SK-N-SH (cell line): ENCODE data around the gene AUTS2. TPM values are rescaled to one million over a fixed set of nuclear protein-coding genes. Genes with fewer than 3 reads are reported as not detected.

Experiments
- CTCF ChIA-PET: fragments of 300-600, 350-600 bp; formaldehyde crosslinking; extraction: SDS; loops from one replicate; lab custom pipeline; 2021; lab: Yijun Ruan, JAX
- POLR2A ChIA-PET: fragments of 350-600 bp; sonication (Branson Sonifier 250); formaldehyde crosslinking; extraction: SDS; loops from one replicate; lab custom pipeline; 2020; ENCODE audit warnings: antibody characterized with exemption, inconsistent platforms; lab: Yijun Ruan, JAX
- DNase-seq: peaks from one replicate; pipeline ENCODE4 v3.0.0; 2012
- H2AFZ ChIP-seq: fragments of 200-600 bp; sonication (generic); 2 replicates; pipeline ENCODE4 v1.8.1; 2016; ENCODE audit warnings: antibody characterized with exemption, mild to moderate bottlenecking, low read depth
- H3F3A ChIP-seq: fragments of 200-600 bp; sonication (generic); replicated peaks from 2 replicates; pipeline ENCODE3; 2016; ENCODE audit warnings: antibody characterized with exemption, mild to moderate bottlenecking; ENCODE audit not compliant: insufficient read depth
- H3K27ac ChIP-seq, 2 experiments: fragments of 200-500 bp in 1 of 2; fragments of 200-600 bp in 1 of 2; sonication (Bioruptor generic) in 1 of 2; sonication (generic), shearing (Covaris generic) in 1 of 2; 2 replicates each; pipeline versions ENCODE4 v1.5.1 to v1.6.1; 2014 to 2016; ENCODE audit warnings: low read depth in 2 of 2, inconsistent platforms in 1 of 2, low read length in 1 of 2, mild to moderate bottlenecking in 1 of 2, mixed read lengths in 1 of 2
- H3K27me3 ChIP-seq: fragments of 200-600 bp; sonication (generic), shearing (Covaris generic); 2 replicates; pipeline ENCODE4 v1.6.1; 2016; ENCODE audit warnings: mixed run types; ENCODE audit not compliant: insufficient read depth
- H3K36me3 ChIP-seq, 2 experiments: fragments of 200-500 bp in 1 of 2; fragments of 200-600 bp in 1 of 2; sonication (Bioruptor generic) in 1 of 2; sonication (generic) in 1 of 2; replicated peaks in 1 of 2; 2 replicates each; pipeline versions ENCODE3 to v1.5.1; 2014 to 2016; ENCODE audit warnings: low read length in 1 of 2, mild to moderate bottlenecking in 1 of 2; ENCODE audit not compliant: insufficient read depth in 2 of 2, control insufficient read depth in 1 of 2
- H3K4me1 ChIP-seq, 2 experiments: fragments of 200-500 bp in 1 of 2; fragments of 200-600 bp in 1 of 2; sonication (Bioruptor generic) in 1 of 2; sonication (generic), shearing (Covaris generic) in 1 of 2; 2 replicates each; pipeline versions ENCODE4 v1.5.1 to v1.6.1; 2014 to 2016; ENCODE audit warnings: low read depth in 1 of 2, low read length in 1 of 2, mixed run types in 1 of 2; ENCODE audit not compliant: insufficient read depth in 2 of 2, control insufficient read depth in 1 of 2
- H3K4me2 ChIP-seq: fragments of 200-600 bp; sonication (generic), shearing (Covaris generic); 2 replicates; pipeline ENCODE4 v1.6.1; 2017; ENCODE audit warnings: mixed run types
- H3K4me3 ChIP-seq, 2 experiments: fragments of 200-500 bp in 1 of 2; fragments of 200-600 bp in 1 of 2; sonication (Bioruptor generic) in 1 of 2; sonication (generic), shearing (Covaris generic) in 1 of 2; 2 replicates each; pipeline versions ENCODE4 v1.5.1 to v1.8.1; 2014 to 2016; ENCODE audit warnings: low read depth in 2 of 2, inconsistent platforms in 1 of 2, low read length in 1 of 2, mild to moderate bottlenecking in 1 of 2, mixed read lengths in 1 of 2, moderate library complexity in 1 of 2
- H3K79me2 ChIP-seq: fragments of 200-600 bp; sonication (generic); 2 replicates; pipeline ENCODE4 v1.8.1; 2017; ENCODE audit warnings: mild to moderate bottlenecking; ENCODE audit not compliant: insufficient read depth
- H3K9ac ChIP-seq: fragments of 200-600 bp; sonication (generic); 2 replicates; pipeline ENCODE4 v1.6.1; 2017; ENCODE audit warnings: mixed run types
- H3K9me2 ChIP-seq: fragments of 200-600 bp; sonication (generic); 2 replicates; pipeline ENCODE4 v1.6.1; 2017; ENCODE audit warnings: mixed run types
- H3K9me3 ChIP-seq: fragments of 200-600 bp; sonication (generic); 2 replicates; pipeline ENCODE4 v1.6.1; 2017; ENCODE audit warnings: mixed run types, mild to moderate bottlenecking, moderate library complexity
- H4K20me1 ChIP-seq: fragments of 200-600 bp; sonication (generic); 2 replicates; pipeline ENCODE4 v1.6.1; 2017; ENCODE audit warnings: mild to moderate bottlenecking, mixed run types; ENCODE audit not compliant: insufficient read depth
- ELF1 ChIP-seq: IDR thresholded peaks from 2 replicates; pipeline ENCODE4 v1.4.0; 2012
- EP300 ChIP-seq, 2 experiments: IDR thresholded peaks; 2 replicates each; pipeline versions ENCODE4 v1.4.0 to v1.6.1; 2012; ENCODE audit warnings: borderline replicate concordance in 1 of 2, low read depth in 1 of 2, low read length in 1 of 2
- FOXJ3 ChIP-seq: sonication (generic); formaldehyde crosslinking; IDR thresholded peaks from 2 replicates; pipeline ENCODE4 v1.5.1; 2020; ENCODE audit warnings: mild to moderate bottlenecking, missing genetic modification reagents
- GABPA ChIP-seq: IDR thresholded peaks from 2 replicates; pipeline ENCODE4 v1.4.0; 2012; ENCODE audit warnings: low read depth, mild to moderate bottlenecking
- GATA2 ChIP-seq: sonication (generic); formaldehyde crosslinking; IDR thresholded peaks from 2 replicates; pipeline ENCODE4 v1.5.0; 2020; ENCODE audit warnings: mild to moderate bottlenecking, missing genetic modification reagents
- JUND ChIP-seq: IDR thresholded peaks from 2 replicates; pipeline ENCODE4 v1.4.0; 2012
- MEF2A ChIP-seq: IDR thresholded peaks from 2 replicates; pipeline ENCODE4 v1.4.0; 2012; ENCODE audit warnings: low read depth, borderline replicate concordance
- MXI1 ChIP-seq: IDR thresholded peaks from 2 replicates; pipeline ENCODE4 v1.6.1; 2012; ENCODE audit warnings: mild to moderate bottlenecking, low read depth, low read length, improper control_type of control experiment
- NFIC ChIP-seq: IDR thresholded peaks from 2 replicates; pipeline ENCODE4 v1.4.0; 2012; ENCODE audit warnings: borderline replicate concordance
- RAD21 ChIP-seq: IDR thresholded peaks from 2 replicates; pipeline ENCODE4 v1.6.1; 2012; ENCODE audit warnings: mild to moderate bottlenecking, low read length
- RFX5 ChIP-seq: IDR thresholded peaks from 2 replicates; pipeline ENCODE4 v1.6.1; 2012; ENCODE audit warnings: mild to moderate bottlenecking, improper control_type of control experiment, low read length
- RXRA ChIP-seq: IDR thresholded peaks from 2 replicates; pipeline ENCODE4 v1.4.0; 2012; ENCODE audit warnings: low read depth, mild to moderate bottlenecking, borderline replicate concordance
- SIN3A ChIP-seq: IDR thresholded peaks from 2 replicates; pipeline ENCODE4 v1.6.1; 2012; ENCODE audit warnings: low read depth, mild to moderate bottlenecking, low read length, moderate library complexity, borderline replicate concordance
- SMC3 ChIP-seq: IDR thresholded peaks from 2 replicates; pipeline ENCODE4 v1.6.1; 2012; ENCODE audit warnings: low read depth, low read length, improper control_type of control experiment
- TAF1 ChIP-seq: IDR thresholded peaks from 2 replicates; pipeline ENCODE4 v1.6.1; 2012; ENCODE audit warnings: low read depth, mild to moderate bottlenecking, low read length, moderate library complexity, borderline replicate concordance
- TCF12 ChIP-seq: IDR thresholded peaks from 2 replicates; pipeline ENCODE4 v1.4.0; 2012
- TEAD4 ChIP-seq: IDR thresholded peaks from 2 replicates; pipeline ENCODE4 v1.4.0; 2012; ENCODE audit warnings: mild to moderate bottlenecking, borderline replicate concordance; ENCODE audit not compliant: insufficient read depth
- WGBS: methylation state at CpG from one replicate; pipeline ENCODE4 v1.1.6; 2017; ENCODE audit warnings: low lambda C conversion rate; 5-methylcytosine and 5-hydroxymethylcytosine counted together
- polyA plus RNA-seq, 3 experiments: library from polyadenylated mRNA; depleted of rRNA; stranded (reverse); fragments of >200 nt; gene quantifications; 2 replicates each; pipeline ENCODE4 v1.2.3, GENCODE V29; 2012
- TF ChIP-seq, protein P1 (sequence below): IDR thresholded peaks from 2 replicates; pipeline ENCODE4 v1.6.1; 2012; ENCODE audit warnings: mild to moderate bottlenecking, low read depth, low read length, moderate library complexity
- TF ChIP-seq, protein P2 (sequence below): IDR thresholded peaks from 2 replicates; pipeline ENCODE4; 2012
- TF ChIP-seq, protein P3 (sequence below): IDR thresholded peaks from 2 replicates; pipeline ENCODE4 v1.4.0; 2012; ENCODE audit warnings: low read depth
- TF ChIP-seq, protein P4 (sequence below): fragments of 150-350 bp; IDR thresholded peaks from 2 replicates; pipeline ENCODE4 v1.6.1; 2017; ENCODE audit warnings: antibody characterized with exemption, low read length, low read depth, borderline replicate concordance
- TF ChIP-seq, protein P5 (sequence below): IDR thresholded peaks from 2 replicates; pipeline ENCODE4 v1.4.0; 2012; ENCODE audit warnings: low read depth, borderline replicate concordance

The AUTS2 gene
- polyA plus RNA-seq, 1 of the 3 experiments (the other 2 are of a cell fraction), result 15.6 TPM

DNA sequence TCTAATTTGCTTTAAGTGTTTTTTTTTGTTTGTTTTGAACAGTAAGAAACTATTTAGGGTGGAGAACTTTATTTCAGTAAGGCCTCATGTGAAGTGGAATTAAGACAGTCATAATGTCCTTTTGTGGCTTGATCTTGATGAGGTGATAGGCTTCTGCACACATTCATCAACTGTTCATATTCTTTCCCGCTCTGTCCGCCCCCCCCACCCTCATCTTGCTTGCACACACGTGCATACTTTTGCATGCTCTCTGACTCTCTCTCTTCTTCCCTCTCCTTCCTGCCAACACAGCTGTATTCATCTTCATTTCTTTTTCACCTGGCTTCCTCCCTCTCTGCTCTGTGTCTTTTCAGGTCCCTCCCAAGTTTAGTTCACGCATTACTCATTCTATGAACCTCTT is 429.6 kb downstream of the AUTS2 start:
- Histone ChIP-seq H4K20me1 (peaks cover 7% of the 10 kb centered on the region; the same call in 1 of the 2 replicates), H3K9ac (no peak overlapping the region), H3K9me2 (no peaks in the 10 kb centered on the region), H3K27ac (no peak overlapping the region), H3K36me3 (no peaks in the 10 kb centered on the region), H3K4me3 (no peak overlapping the region), H3K79me2 (no peaks in the 10 kb centered on the region), H2AFZ (no peak overlapping the region), H3K4me1 (peaks cover 6 to 22% of the 10 kb centered on the region in 2 experiments; a peak in 3 of 4 replicates), H3K27me3 (no peaks in the 10 kb centered on the region), H3K9me3 (no peaks in the 10 kb centered on the region), H3K4me2 (no peak overlapping the region), H3F3A (no peaks in the 10 kb centered on the region)
- TF ChIP-seq GATA2 (CRISPR knock-in tag), result no peak
- no peak for TF ChIP-seq NFIC
- no peak for TF ChIP-seq RAD21
- TF ChIP-seq GABPA, result no peak
- no peak for TF ChIP-seq RFX5
- TF ChIP-seq, protein P1, sequence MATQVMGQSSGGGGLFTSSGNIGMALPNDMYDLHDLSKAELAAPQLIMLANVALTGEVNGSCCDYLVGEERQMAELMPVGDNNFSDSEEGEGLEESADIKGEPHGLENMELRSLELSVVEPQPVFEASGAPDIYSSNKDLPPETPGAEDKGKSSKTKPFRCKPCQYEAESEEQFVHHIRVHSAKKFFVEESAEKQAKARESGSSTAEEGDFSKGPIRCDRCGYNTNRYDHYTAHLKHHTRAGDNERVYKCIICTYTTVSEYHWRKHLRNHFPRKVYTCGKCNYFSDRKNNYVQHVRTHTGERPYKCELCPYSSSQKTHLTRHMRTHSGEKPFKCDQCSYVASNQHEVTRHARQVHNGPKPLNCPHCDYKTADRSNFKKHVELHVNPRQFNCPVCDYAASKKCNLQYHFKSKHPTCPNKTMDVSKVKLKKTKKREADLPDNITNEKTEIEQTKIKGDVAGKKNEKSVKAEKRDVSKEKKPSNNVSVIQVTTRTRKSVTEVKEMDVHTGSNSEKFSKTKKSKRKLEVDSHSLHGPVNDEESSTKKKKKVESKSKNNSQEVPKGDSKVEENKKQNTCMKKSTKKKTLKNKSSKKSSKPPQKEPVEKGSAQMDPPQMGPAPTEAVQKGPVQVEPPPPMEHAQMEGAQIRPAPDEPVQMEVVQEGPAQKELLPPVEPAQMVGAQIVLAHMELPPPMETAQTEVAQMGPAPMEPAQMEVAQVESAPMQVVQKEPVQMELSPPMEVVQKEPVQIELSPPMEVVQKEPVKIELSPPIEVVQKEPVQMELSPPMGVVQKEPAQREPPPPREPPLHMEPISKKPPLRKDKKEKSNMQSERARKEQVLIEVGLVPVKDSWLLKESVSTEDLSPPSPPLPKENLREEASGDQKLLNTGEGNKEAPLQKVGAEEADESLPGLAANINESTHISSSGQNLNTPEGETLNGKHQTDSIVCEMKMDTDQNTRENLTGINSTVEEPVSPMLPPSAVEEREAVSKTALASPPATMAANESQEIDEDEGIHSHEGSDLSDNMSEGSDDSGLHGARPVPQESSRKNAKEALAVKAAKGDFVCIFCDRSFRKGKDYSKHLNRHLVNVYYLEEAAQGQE, result no peak
- TF ChIP-seq FOXJ3 (CRISPR knock-in tag), result no peak
- no peak for TF ChIP-seq MEF2A
- TF ChIP-seq ELF1, result no peak
- TF ChIP-seq EP300 (IDR thresholded peaks at IDR 0.05; ENCODE audit: borderline replicate concordance in 1 of 2, low read depth in 1 of 2, low read length in 1 of 2), result no peak
- no peak for TF ChIP-seq TAF1
- no peak for TF ChIP-seq JUND
- ChIA-PET CTCF (interaction anchor here (1.5 to 1.9 kb wide), 2 partner anchors 14 to 96 kb away, joined by 5 to 7 read pairs; no protein-coding TSS in a partner anchor), POLR2A (no interaction called here)
- WGBS, result 91% methylated on average over 4 of the region's 4 CpGs
- DNase-seq, result no peak

DNA sequence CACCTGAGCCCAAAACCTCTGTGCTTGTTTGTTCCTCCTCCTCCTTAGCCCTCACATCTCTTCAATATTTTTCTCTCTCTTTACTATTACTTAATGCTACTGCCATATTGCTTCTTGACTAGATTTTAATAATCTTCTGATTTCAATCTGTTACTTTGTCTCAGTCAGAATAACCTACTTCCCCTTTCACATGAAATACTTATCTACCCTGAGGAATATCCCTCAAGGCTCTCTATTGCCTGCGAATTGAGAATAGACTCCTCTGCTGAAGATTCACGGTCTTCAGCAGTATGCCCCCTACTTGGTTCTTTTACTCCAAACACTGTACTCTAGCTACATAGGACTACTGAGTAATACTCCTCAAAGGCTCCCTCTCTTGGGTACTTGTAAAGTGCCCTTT is 430.3 kb downstream of the AUTS2 start:
- Histone ChIP-seq H3K4me1 (peaks cover 6 to 22% of the 10 kb centered on the region in 2 experiments; a peak in 3 of 4 replicates), H3K27me3 (no peaks in the 10 kb centered on the region), H3K79me2 (no peaks in the 10 kb centered on the region), H4K20me1 (peaks cover 7% of the 10 kb centered on the region; the same call in 1 of the 2 replicates), H3K4me3 (no peak overlapping the region), H3K9me2 (no peaks in the 10 kb centered on the region), H3K27ac (no peak overlapping the region), H3K4me2 (no peak overlapping the region), H3F3A (no peaks in the 10 kb centered on the region), H3K9me3 (no peaks in the 10 kb centered on the region), H3K36me3 (no peaks in the 10 kb centered on the region), H2AFZ (no peak overlapping the region), H3K9ac (no peak overlapping the region)
- POLR2A ChIA-PET, result no interaction called here
- CTCF ChIA-PET, result interaction anchor here (1.0 to 1.9 kb wide), 5 partner anchors 9 to 212 kb away, joined by 3 to 7 read pairs (median 4); no protein-coding TSS in a partner anchor
- no peak for DNase-seq
- 94% methylated on average over 2 of the region's 2 CpGs for WGBS
- TF ChIP-seq, protein P2, sequence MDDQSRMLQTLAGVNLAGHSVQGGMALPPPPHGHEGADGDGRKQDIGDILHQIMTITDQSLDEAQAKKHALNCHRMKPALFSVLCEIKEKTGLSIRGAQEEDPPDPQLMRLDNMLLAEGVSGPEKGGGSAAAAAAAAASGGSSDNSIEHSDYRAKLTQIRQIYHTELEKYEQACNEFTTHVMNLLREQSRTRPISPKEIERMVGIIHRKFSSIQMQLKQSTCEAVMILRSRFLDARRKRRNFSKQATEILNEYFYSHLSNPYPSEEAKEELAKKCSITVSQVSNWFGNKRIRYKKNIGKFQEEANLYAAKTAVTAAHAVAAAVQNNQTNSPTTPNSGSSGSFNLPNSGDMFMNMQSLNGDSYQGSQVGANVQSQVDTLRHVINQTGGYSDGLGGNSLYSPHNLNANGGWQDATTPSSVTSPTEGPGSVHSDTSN, result no peak
- TF ChIP-seq, protein P3, sequence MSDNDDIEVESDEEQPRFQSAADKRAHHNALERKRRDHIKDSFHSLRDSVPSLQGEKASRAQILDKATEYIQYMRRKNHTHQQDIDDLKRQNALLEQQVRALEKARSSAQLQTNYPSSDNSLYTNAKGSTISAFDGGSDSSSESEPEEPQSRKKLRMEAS, result no peak
- TF ChIP-seq SMC3 (no peak), FOXJ3 (CRISPR knock-in tag) (no peak), MXI1 (no peak), SIN3A (no peak), TCF12 (no peak), TEAD4 (no peak), RFX5 (no peak), RXRA (no peak)
- TF ChIP-seq, protein P4, sequence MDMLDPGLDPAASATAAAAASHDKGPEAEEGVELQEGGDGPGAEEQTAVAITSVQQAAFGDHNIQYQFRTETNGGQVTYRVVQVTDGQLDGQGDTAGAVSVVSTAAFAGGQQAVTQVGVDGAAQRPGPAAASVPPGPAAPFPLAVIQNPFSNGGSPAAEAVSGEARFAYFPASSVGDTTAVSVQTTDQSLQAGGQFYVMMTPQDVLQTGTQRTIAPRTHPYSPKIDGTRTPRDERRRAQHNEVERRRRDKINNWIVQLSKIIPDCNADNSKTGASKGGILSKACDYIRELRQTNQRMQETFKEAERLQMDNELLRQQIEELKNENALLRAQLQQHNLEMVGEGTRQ, result no peak
- TF ChIP-seq, protein P5, sequence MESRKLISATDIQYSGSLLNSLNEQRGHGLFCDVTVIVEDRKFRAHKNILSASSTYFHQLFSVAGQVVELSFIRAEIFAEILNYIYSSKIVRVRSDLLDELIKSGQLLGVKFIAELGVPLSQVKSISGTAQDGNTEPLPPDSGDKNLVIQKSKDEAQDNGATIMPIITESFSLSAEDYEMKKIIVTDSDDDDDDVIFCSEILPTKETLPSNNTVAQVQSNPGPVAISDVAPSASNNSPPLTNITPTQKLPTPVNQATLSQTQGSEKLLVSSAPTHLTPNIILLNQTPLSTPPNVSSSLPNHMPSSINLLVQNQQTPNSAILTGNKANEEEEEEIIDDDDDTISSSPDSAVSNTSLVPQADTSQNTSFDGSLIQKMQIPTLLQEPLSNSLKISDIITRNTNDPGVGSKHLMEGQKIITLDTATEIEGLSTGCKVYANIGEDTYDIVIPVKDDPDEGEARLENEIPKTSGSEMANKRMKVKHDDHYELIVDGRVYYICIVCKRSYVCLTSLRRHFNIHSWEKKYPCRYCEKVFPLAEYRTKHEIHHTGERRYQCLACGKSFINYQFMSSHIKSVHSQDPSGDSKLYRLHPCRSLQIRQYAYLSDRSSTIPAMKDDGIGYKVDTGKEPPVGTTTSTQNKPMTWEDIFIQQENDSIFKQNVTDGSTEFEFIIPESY, result no peak
